HG02884 (cell line): ENCODE results near the gene STX12.
A peak's percentile ranks its signal among the peaks of the same experiment; 100 is the strongest.

Experiments
- ATAC-seq: cut with Tn5 transposase; IDR thresholded peaks from one replicate; pipeline ENCODE4 v1.9.1; 2021; ENCODE audit warnings: mild to moderate bottlenecking, moderate library complexity; ENCODE audit not compliant: unreplicated experiment

The STX12 gene

DNA sequence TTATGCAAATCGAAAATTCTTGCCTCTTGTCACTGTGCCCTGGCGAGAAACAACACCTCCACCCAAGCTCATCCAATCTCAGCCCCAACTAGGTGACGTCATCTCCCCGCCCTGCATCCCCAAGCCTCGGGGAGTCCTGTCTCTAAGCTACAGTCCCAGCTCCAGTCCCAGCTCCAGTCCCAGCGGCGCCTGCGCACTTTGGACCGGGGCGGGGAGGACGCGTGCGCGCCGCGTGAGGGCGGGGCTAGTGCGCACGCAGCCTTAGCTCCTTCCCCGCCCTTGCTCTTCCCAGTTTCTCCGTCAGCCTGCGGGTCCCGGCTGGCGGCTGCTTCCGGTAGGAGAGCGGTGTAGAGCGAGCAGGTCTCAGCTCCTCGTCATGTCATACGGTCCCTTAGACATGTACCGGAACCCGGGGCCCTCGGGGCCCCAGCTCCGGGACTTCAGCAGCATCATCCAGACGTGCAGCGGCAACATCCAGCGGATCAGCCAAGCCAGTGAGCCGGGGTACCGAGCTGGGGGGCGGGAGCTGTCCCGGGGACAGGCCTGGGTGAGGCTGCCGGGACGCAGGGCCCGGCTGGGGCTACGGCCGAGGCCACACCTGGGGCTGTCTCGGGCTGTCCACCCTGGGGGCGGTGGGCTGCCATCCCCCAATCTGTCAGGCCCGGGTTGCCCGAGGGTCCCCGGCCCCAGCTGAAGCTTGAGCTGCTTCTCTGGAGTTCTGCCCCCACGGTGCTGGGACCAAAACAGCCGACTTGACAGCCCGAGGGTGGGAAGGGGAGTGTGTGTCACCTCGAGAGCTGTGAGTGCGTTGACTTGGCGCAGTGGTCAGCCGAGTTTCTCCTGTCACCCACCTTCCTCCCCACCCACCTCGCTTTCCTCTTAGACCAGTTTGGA lies at the start of gene STX12:
Gene STX12 (plus strand): TSS at position 288 of the 894 bp plus-strand sequence. CDS start 89 bp downstream, at position 377.
- peak; percentile 93 for ATAC-seq

- no peak for ATAC-seq
Observed at GRCh38 chr1:27724961-27725373, 48.1 kb upstream of the STX12 start.

GRCh38 chr1:27725374-27726172 lies 47.4 kb upstream of the STX12 start, which contains the start of gene FAM76A:
Gene FAM76A (plus strand): TSS chr1:27725961. CDS start chr1:27726081, 120 bp downstream.
- peak; percentile 93 for ATAC-seq

DNA sequence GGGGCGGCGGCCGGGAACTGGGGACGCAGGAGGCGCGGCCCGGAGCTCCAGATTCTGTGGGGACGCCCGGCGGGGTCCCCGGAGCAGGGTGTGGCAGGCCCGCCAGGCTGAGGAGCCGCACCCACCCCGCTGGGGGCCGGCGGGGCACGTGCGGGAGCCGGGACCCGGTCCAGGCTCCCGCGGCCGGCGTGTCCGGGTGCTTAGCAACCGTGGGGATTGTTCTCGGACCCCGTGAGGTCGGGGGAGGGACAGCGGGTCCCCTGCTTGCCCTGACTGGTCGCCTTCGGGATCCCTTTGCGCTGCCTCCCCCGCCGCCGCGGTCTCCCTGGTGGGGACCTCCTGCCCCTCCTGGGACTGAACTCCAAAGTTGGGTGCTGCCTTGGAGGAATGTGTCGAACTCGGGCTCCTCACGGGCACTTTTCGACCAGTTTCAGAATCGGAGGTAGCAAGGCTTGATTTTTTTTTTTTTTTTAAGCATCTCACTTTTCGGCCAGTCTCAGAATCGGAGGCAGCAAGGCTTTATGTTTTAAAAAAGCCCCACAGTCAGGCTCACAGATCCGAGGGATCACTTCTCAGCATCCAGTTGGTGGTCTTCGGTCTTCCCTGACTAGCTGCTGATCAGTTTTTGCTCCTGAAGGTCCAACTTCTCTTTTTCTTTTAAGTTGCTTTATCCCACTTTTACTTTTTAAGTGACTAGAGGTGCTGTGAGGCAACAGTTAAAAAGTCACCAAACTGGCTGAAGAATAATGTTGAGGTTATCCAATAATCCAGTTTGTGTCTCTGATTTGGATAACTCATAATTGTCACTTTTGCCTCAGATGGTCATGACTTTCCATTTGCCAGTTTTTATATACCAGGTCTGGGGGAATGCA lies 46.6 kb upstream of the STX12 start:
- ATAC-seq, result peak; percentile 4

DNA sequence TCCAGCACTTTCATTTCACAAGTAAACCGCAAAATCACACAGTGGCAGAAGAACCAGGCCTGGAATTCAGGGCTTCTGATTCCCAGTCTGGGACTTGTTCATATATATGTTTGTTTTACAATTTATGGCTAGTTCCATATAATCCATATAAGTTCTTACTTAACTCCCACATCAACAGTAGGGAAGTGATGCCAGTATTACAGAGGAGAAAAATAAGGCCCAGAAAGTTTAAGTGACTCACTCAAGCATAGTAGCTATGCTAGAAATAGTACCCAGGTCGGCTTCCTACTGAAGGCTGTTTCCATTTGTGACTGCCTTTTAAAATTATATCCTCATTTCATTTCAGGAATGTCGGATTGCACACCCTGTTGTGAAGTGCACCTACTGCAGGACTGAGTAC lies 45.9 kb upstream of the STX12 start:
- no peak for ATAC-seq

- ATAC-seq, result no peak
Observed at GRCh38 chr1:27736252-27736651, 36.8 kb upstream of the STX12 start.

GRCh38 chr1:27741121-27741520 lies 31.9 kb upstream of the STX12 start:
- ATAC-seq, result no peak

DNA sequence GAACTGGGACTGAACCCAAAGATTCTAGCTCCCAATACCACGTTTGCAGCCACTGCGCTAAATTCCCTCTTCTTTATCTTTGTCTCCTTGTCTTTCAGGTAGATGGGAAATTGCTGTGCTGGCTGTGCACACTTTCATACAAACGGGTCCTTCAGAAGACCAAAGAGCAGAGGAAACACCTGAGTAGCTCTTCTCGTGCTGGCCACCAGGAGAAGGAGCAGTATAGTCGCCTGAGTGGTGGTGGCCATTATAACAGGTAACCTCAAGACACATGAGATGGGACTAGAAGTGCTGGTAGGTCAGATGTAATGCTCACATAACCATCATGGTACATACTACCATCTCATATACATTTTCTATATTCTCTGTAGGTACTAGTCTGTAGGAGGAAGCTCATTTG lies 28.5 kb upstream of the STX12 start:
- no peak for ATAC-seq

- ATAC-seq, result no peak
Observed at GRCh38 chr1:27745466-27745865, 27.6 kb upstream of the STX12 start.

- ATAC-seq, result no peak
Observed at GRCh38 chr1:27752360-27752759, 20.7 kb upstream of the STX12 start.

DNA sequence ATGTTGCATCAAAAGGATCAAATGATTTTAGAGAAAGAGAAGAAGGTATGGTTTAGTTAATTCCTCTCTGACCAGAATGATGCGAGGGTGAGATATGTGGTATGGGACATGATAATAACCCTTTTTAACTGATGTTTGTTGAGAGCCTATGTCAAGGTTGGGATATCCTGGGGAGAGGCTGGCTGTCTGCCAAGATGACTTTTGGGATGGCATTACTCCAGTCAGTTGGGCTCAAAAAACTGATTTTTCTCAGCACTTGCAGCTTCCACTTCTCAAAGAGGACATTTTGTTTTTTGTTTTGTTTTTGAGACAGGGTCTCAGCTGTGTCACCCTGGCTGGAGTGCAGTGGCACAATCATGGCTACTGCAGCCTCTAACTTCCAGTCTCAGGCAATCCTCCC lies 17.7 kb upstream of the STX12 start:
- ATAC-seq, result no peak

DNA sequence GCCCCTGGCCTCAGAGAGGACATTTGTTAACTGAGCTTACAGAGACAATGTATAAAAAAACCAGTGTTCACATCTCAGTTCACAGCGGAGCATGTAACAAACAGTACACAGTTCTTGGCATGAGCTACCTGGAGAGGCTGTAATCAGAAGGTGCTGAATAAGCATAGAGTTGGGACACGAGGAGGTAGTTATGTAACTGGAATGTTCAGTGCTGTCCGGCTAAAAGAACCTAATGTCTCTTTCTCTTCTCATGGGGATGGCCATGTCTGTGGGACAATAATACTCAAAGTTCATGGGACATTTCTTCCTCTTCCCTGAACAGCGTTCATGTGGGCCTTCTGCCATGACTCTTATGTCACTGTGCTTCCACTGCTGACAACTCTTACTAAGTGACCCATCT lies 17.2 kb upstream of the STX12 start:
- ATAC-seq, result no peak

- no peak for ATAC-seq
Observed at GRCh38 chr1:27759236-27759635, 13.8 kb upstream of the STX12 start.

DNA sequence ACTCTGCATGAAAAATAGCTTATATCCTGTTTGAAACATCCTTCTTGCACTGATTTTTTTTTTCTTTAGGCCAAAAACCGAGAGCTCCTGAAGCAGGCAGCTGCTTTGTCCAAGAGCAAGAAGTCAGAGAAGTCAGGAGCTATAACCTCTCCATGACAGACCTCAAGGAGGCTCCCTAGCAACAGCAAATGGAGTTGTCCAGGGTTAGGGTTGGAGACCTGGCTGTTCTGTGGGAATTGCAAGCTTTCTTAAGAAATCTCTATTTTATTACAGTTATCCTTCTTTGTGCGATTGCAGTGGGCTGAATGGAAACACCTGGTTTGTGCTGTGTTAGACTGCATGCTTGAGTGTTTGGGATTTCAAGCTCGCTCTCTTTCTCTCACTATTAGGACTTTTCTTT lies 12.6 kb upstream of the STX12 start:
- ATAC-seq, result no peak

DNA sequence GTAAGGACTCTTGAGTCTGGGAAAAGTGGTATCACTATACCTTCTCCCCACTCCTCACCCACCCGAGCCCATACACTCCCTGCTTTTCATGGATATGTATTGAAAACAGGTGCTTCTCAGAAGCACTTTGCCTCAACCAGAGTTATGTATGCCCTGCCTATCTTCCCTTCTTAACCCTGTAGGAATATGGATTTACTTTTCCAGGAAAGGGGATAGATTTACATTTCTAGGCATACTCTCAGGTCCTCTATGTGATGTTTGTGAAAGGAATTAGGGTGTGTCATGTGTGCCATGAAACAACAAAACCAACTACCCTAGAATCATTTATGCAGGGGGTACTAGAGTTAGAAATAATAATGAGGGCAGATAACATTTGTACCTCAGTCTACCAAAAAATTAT lies 11.0 kb upstream of the STX12 start:
- no peak for ATAC-seq

- no peak for ATAC-seq
Observed at GRCh38 chr1:27763358-27763757, 9.7 kb upstream of the STX12 start.

DNA sequence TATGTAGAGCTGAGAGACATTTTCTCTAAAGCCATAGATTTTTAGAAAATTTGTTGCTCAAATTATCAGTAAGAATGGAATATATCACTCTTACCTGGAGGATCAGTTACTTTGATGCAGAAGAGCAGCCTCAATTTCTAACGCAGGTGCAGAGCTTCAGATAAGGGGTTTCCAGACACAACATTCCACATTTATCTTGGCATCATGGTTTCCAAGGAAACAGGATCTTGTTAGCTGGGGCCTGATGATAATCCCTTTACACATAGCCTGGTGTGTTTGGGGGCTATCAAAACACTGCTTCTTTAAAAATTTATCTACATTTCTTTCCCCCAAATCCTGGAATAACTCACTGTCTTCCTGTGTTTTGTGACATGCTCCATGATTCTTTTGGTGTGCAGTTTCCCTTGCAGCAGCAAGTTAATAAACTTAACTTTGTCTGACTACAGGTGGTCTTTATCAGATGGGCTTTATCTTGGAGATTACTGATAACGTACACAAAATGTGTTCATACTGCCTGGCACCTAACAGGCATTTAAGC lies 2.7 kb upstream of the STX12 start:
- ATAC-seq, result no peak

- no peak for ATAC-seq
Observed at GRCh38 chr1:27772036-27772931, 735 bp upstream of the STX12 start.

- no peak for ATAC-seq
Observed at GRCh38 chr1:27773826-27774445, 917 bp downstream of the STX12 start.
